T-helper 2 cell treated with Interferon-gamma antibody and Interleukin-4, amounts not matched to agents 5 μg/mL and 100 μg/mL, for 36 hours (primary cell): Measurements from ENCODE around the gene MXRA8.

ENCODE experiments used
- DNase-seq: peaks from one replicate; pipeline ENCODE4 v3.0.0; 2021; ENCODE audit warnings: low spot score
- H3K27ac Mint-ChIP-seq: one replicate; pipeline ENCODE4 v1.8.0; 2021; ENCODE audit warnings: mild to moderate bottlenecking, mixed read lengths
- H3K27me3 Mint-ChIP-seq: one replicate; pipeline ENCODE4 v1.8.0; 2021; ENCODE audit warnings: low read depth, mixed read lengths
- H3K36me3 Mint-ChIP-seq: one replicate; pipeline ENCODE4 v1.8.0; 2021; ENCODE audit warnings: low read depth, mixed read lengths
- H3K4me1 Mint-ChIP-seq: one replicate; pipeline ENCODE4 v1.8.0; 2021; ENCODE audit warnings: low read depth, mixed read lengths
- H3K4me3 Mint-ChIP-seq: one replicate; pipeline ENCODE4 v1.8.0; 2022; ENCODE audit warnings: mild to moderate bottlenecking, moderate library complexity, mixed read lengths
- H3K9me3 Mint-ChIP-seq: one replicate; pipeline ENCODE4 v1.8.0; 2021; ENCODE audit warnings: mixed read lengths

MXRA8 gene

GRCh38 chr1:1354271-1355247, 3.8 kb downstream of the MXRA8 start:
- H3K27ac Mint-ChIP-seq, result no peak overlapping the region
- no peak for DNase-seq
- H3K4me1 Mint-ChIP-seq, result peaks cover 9% of the 10 kb centered on the region
- no peaks in the 10 kb centered on the region for H3K9me3 Mint-ChIP-seq
- H3K36me3 Mint-ChIP-seq, result no peaks in the 10 kb centered on the region
- peaks cover 24% of the 10 kb centered on the region for H3K27me3 Mint-ChIP-seq
- H3K4me3 Mint-ChIP-seq, result no peak overlapping the region

- Mint-ChIP-seq H3K27ac (no peak overlapping the region), H3K4me3 (no peak overlapping the region), H3K36me3 (no peaks in the 10 kb centered on the region), H3K27me3 (peaks cover 21% of the 10 kb centered on the region), H3K9me3 (no peaks in the 10 kb centered on the region), H3K4me1 (peaks cover 3% of the 10 kb centered on the region)
- no peak for DNase-seq
Observed at GRCh38 chr1:1353389-1354151, 4.8 kb downstream of the MXRA8 start.

DNA sequence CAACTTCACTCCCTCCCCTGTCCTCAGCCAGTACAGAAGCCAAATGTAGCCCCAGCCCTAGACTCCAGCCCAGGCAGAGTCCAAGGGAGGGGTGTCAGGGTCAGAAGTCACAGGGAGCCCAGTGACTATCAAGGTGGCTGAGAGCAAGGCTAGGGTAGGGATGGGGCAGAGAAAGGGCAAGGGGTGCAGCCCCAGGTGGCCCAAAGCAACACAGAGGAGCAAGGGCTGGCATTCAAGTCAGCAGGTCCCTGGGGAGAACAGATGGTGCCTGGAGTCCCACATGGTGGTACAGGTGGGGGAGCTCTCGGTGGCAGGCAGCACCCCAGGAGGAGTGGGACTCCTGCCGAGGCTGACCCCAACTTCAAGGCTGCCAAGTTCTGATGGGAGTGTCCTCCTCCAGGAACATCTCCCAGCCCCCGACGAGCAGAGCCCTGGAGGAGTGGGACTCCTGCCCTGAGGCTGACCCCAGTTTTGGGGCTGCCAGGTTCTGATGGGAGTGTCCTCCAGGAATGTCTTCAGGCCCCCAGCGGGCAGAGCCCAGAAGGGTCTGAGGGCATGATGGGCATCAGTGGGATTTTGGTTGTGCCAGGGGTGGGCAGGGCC, 5.5 kb downstream of the MXRA8 start:
- Mint-ChIP-seq H3K4me1 (peaks cover 3% of the 10 kb centered on the region), H3K27me3 (peaks cover 21% of the 10 kb centered on the region), H3K4me3 (no peak overlapping the region), H3K9me3 (no peaks in the 10 kb centered on the region), H3K27ac (no peak overlapping the region), H3K36me3 (no peaks in the 10 kb centered on the region)
- DNase-seq, result no peak

DNA sequence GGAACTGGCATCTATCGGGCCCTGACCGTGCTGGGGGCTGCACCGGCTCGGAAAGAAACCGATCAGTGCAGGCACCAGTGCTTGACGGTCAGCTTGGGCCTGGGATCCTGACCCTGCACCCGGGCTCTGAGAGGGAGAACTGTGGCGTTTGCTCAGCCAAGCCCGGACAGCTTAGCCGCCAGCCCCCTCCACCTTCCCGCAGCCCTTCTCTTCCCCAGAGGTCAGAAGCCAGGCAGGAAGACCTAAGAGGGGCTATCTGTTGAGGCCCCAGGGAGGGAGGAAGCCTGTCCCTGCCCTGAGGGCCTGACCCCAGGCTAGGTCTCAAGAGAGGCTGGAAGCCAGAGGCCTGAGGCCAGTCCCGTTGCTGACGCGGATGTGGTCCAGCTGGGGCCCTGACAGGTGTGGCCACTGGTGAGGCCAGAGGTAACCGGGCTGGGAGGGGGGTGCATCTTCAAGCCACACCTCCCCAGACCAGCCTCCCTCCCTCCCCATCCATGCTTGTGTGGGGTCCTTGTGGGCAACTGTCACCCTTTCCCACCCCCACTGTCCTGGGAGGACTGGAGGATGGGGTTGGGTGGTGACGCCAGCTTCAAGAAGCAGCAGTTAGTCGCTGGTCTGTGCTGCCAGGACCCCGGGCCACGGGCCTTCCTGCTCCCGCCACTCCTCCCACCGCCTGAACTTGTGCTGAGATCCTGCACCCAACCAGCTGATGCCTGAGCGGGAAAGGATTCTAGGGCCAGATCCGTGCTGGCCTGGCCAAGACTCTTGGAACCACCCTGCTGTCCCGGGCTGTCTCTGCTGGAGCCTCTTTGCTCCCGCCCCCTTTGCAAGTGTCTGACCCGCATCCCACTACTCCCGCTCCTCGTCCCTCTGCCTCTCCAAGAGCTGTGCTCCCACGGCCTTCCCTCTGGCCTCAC, 6.6 kb downstream of the MXRA8 start:
- Mint-ChIP-seq H3K4me1 (peaks cover 5% of the 10 kb centered on the region), H3K27ac (peak overlapping the region; percentile 52)

GRCh38 chr1:1349256-1350012, 8.9 kb downstream of the MXRA8 start, which contains the start of gene DVL1:
TSS of gene DVL1 (minus strand) at chr1:1349418. CDS start at chr1:1349065, 353 bp downstream.
- H3K27me3 Mint-ChIP-seq, result peaks cover 18% of the 10 kb centered on the region
- peak; percentile 71 for DNase-seq
- no peaks in the 10 kb centered on the region for H3K9me3 Mint-ChIP-seq
- H3K4me1 Mint-ChIP-seq, result peaks cover 5% of the 10 kb centered on the region
- no peaks in the 10 kb centered on the region for H3K36me3 Mint-ChIP-seq
- peak within 1 kb of the TSS; percentile 72 for H3K4me3 Mint-ChIP-seq
- peak within 1 kb of the TSS; percentile 49 for H3K27ac Mint-ChIP-seq

More for the DNA sequence above, 6.6 kb downstream of the MXRA8 start:
- H3K27me3 Mint-ChIP-seq, result peaks cover 18% of the 10 kb centered on the region
- no peaks in the 10 kb centered on the region for H3K9me3 Mint-ChIP-seq
- H3K36me3 Mint-ChIP-seq, result no peaks in the 10 kb centered on the region
- no peak for DNase-seq
- peak overlapping the region; percentile 68 for H3K4me3 Mint-ChIP-seq

- Mint-ChIP-seq H3K27ac (peak overlapping the region; percentile 49), H3K27me3 (peaks cover 15% of the 10 kb centered on the region), H3K4me3 (peak overlapping the region; percentile 72), H3K36me3 (no peaks in the 10 kb centered on the region), H3K9me3 (no peaks in the 10 kb centered on the region), H3K4me1 (peaks cover 5% of the 10 kb centered on the region)
- no peak for DNase-seq
Observed at GRCh38 chr1:1348420-1349255, 9.7 kb downstream of the MXRA8 start.

- H3K4me3 Mint-ChIP-seq, result peak overlapping the region; percentile 72
- peaks cover 5% of the 10 kb centered on the region for H3K4me1 Mint-ChIP-seq
- DNase-seq, result no peak
- peak overlapping the region; percentile 47 for H3K27ac Mint-ChIP-seq
- peaks cover 8% of the 10 kb centered on the region for H3K27me3 Mint-ChIP-seq
- no peaks in the 10 kb centered on the region for H3K36me3 Mint-ChIP-seq
- H3K9me3 Mint-ChIP-seq, result no peaks in the 10 kb centered on the region
Observed at GRCh38 chr1:1347663-1348419, 10.5 kb downstream of the MXRA8 start.

GRCh38 chr1:1347026-1347595, 11.2 kb downstream of the MXRA8 start:
- Mint-ChIP-seq H3K9me3 (no peaks in the 10 kb centered on the region), H3K27me3 (peaks cover under 1% of the 10 kb centered on the region), H3K36me3 (no peaks in the 10 kb centered on the region), H3K4me1 (peaks cover 2% of the 10 kb centered on the region), H3K4me3 (peak overlapping the region; percentile 72), H3K27ac (peak overlapping the region; percentile 68)
- no peak for DNase-seq

- H3K4me3 Mint-ChIP-seq, result no peak overlapping the region
- no peak overlapping the region for H3K27ac Mint-ChIP-seq
- no peaks in the 10 kb centered on the region for H3K27me3 Mint-ChIP-seq
- H3K4me1 Mint-ChIP-seq, result peaks cover 2% of the 10 kb centered on the region
- DNase-seq, result no peak
- H3K9me3 Mint-ChIP-seq, result no peaks in the 10 kb centered on the region
- peaks cover under 1% of the 10 kb centered on the region for H3K36me3 Mint-ChIP-seq
Observed at GRCh38 chr1:1346501-1346890, 11.9 kb downstream of the MXRA8 start.

DNA sequence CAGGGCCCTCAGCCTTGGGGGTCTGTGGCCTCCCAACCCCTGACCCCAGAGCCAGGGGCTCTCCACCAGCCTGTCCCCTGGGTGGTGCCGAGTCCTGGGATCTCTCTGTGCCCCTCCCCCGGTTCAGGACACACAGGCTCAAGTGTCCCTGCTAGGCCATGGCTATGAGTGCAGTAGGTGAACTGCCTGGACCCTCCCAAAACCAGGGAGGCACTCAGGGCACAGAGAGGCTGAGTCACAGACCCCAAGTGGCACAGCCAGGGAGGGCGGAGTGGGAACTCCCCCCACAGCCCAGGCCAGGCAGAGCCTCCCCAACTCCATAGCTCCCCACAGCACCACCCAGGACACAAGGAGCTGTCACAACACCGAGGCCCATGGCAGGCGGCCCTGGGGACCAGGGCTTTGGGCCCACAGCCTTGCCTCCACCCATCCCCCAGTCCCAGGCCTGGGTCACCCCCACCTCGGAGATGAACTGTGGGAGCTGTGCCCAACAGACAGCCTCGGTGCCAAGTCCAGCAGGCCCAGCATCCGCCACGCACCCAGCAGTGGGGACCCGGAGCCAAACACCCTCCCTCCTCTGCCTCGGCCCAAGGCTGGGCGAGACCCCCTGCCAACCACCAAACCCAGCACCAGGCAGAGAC, 12.4 kb downstream of the MXRA8 start:
- H3K9me3 Mint-ChIP-seq, result no peaks in the 10 kb centered on the region
- DNase-seq, result no peak
- peaks cover 6% of the 10 kb centered on the region for H3K36me3 Mint-ChIP-seq
- H3K27me3 Mint-ChIP-seq, result no peaks in the 10 kb centered on the region
- no peak overlapping the region for H3K4me3 Mint-ChIP-seq
- no peak overlapping the region for H3K27ac Mint-ChIP-seq
- H3K4me1 Mint-ChIP-seq, result peaks cover 4% of the 10 kb centered on the region

GRCh38 chr1:1345384-1345783, 13.0 kb downstream of the MXRA8 start:
- no peaks in the 10 kb centered on the region for H3K9me3 Mint-ChIP-seq
- no peak overlapping the region for H3K4me3 Mint-ChIP-seq
- DNase-seq, result no peak
- H3K36me3 Mint-ChIP-seq, result peaks cover 11% of the 10 kb centered on the region
- H3K4me1 Mint-ChIP-seq, result peaks cover 6% of the 10 kb centered on the region
- no peak overlapping the region for H3K27ac Mint-ChIP-seq
- H3K27me3 Mint-ChIP-seq, result no peaks in the 10 kb centered on the region
